Measurements from ENCODE around the gene GRK3. TPM values are rescaled to one million over a fixed set of nuclear protein-coding genes. Genes with fewer than 3 reads are reported as not detected.

Gene GRK3
- total RNA-seq, 1 donor from 2014 or later = 34.3 TPM

DNA sequence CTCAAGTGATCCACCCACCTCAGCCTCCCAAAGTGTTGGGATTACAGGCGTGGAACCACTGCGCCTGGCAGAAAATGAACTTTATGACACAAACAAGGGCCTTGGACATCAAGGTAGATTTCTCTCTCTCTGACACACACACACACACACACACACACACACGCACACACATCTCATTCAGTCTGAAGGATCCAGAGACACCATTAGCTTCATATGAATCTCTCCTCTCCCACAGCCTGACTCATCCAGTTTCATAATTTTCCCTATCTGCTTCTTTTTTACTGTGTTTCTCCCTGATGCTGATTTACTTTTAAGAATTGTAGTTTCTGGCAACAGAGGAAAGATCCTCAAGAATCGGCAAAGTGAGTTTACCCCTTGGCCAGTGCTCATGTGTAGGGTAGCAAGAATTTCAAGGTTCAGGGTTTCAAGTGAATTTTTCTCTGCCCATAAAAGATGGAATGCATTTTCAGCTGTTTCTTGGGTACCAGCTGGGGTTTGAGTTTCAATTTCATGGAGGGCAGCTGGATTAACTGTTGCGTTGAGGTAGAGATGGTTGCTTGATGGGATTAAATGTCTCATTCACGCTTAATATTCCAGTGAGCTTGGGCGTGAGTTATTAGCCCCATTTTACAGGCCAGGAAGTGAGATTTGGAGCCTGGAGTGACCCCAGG, 181.0 kb downstream of the GRK3 start:
- no peak overlapping the region for H3K27ac ChIP-seq
- H3K36me3 ChIP-seq = no peaks in the 10 kb centered on the region
- DNase-seq (no peak), ATAC-seq (no peak)
- no peak overlapping the region for H3K4me3 ChIP-seq
- peaks cover 9% of the 10 kb centered on the region for H3K27me3 ChIP-seq (ENCODE audit: low read depth)
- H3K4me1 ChIP-seq = no peaks in the 10 kb centered on the region
- TF ChIP-seq, protein P1, sequence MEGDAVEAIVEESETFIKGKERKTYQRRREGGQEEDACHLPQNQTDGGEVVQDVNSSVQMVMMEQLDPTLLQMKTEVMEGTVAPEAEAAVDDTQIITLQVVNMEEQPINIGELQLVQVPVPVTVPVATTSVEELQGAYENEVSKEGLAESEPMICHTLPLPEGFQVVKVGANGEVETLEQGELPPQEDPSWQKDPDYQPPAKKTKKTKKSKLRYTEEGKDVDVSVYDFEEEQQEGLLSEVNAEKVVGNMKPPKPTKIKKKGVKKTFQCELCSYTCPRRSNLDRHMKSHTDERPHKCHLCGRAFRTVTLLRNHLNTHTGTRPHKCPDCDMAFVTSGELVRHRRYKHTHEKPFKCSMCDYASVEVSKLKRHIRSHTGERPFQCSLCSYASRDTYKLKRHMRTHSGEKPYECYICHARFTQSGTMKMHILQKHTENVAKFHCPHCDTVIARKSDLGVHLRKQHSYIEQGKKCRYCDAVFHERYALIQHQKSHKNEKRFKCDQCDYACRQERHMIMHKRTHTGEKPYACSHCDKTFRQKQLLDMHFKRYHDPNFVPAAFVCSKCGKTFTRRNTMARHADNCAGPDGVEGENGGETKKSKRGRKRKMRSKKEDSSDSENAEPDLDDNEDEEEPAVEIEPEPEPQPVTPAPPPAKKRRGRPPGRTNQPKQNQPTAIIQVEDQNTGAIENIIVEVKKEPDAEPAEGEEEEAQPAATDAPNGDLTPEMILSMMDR (IDR thresholded peaks at IDR 0.05) = no peak
- H3K9me3 ChIP-seq = no peaks in the 10 kb centered on the region
- intact Hi-C loops (cut with DNase I) = no loop called here

DNA sequence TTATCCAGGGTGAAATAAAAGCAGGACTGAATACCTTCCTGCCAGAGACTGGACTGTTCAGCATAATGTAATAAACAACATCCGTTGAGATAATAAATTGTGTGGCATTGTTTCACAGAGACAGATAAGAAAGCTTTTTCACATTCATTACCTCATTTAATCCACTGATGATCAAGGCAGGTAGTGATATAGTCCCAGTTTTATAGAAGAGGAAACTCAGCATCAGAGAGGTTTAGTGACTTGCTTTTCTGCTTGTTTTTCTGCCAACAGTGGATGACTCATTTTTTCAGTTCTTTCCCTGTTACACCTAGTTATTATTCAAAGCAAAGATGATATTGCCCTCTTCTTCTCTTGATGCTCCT, 181.5 kb downstream of the GRK3 start:
- H3K4me3 ChIP-seq = no peak overlapping the region
- no peaks in the 10 kb centered on the region for H3K9me3 ChIP-seq
- no peaks in the 10 kb centered on the region for H3K4me1 ChIP-seq
- no peak for ATAC-seq
- H3K27ac ChIP-seq = no peak overlapping the region
- H3K27me3 ChIP-seq (ENCODE audit: low read depth) = peaks cover 9% of the 10 kb centered on the region
- TF ChIP-seq, protein P1 (IDR thresholded peaks at IDR 0.05) = no peak
- no peaks in the 10 kb centered on the region for H3K36me3 ChIP-seq
- no peak for DNase-seq
- intact Hi-C loops (cut with DNase I) = no loop called here

DNA sequence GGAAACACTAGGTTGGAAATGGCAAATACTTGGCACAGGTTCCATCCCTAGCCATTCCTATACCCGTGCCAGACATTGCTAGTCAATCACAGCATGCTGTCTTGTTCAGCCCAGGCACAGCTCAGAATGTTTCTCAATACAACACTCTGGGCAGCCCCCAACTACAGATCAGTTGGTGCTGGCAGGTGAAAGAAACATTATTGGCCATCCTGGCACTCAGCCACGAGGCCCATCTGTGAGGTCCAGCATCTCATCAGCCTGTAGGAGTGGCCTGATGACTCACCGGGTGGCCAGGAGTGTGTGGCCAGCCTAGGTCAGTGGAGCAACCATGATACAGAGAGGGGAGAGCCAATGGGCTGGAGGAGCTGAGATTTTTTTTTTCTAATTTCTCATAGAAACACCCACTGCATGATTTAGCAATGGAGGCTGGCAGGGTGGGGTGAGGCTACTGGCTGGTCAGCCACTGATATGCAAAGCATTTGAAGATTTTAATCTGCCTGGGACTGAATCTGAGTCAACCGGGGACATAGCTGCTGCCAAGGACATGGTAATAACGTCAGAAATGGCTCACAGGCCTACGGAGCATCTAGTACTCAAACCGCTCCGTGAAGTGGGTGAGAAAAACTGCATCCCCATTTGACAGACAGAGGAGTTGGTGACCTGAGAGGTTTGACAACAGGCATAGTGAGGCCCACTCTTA, 182.9 kb downstream of the GRK3 start:
- TF ChIP-seq, protein P1 (IDR thresholded peaks at IDR 0.05) = no peak
- Histone ChIP-seq H3K36me3 (no peaks in the 10 kb centered on the region), H3K9me3 (no peaks in the 10 kb centered on the region), H3K27ac (no peak overlapping the region), H3K4me1 (no peaks in the 10 kb centered on the region), H3K4me3 (no peak overlapping the region), H3K27me3 (ENCODE audit: low read depth) (no peaks in the 10 kb centered on the region)
- intact Hi-C loops (cut with DNase I) = no loop called here
- ATAC-seq = peak; percentile 46 to 53
- DNase-seq = no peak

DNA sequence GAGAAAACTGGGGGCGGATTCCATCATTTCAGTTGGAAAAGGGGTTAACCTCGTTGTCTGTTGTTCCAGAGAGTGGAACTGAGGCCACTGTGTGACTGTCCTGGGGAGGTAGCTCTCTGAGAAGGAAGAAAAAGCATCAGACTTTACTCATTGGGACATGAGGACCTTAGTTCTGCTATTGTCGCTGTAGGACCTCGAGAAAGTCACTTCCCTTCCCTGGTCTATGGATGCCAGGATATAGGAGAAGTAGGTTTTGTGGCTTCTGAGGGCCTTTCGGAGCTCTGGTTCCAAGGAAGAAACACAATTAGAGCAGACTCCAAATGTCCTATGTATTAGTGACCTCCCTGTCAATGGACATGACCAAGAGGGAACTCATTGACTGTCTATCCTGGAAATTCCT, 183.7 kb downstream of the GRK3 start:
- Histone ChIP-seq H3K4me3 (no peak overlapping the region), H3K4me1 (no peaks in the 10 kb centered on the region), H3K36me3 (no peaks in the 10 kb centered on the region), H3K27ac (no peak overlapping the region), H3K9me3 (no peaks in the 10 kb centered on the region), H3K27me3 (ENCODE audit: low read depth) (no peaks in the 10 kb centered on the region)
- DNase-seq (no peak), ATAC-seq (peak; percentile 50 to 59)
- TF ChIP-seq, protein P1 (IDR thresholded peaks at IDR 0.05) = no peak
- intact Hi-C loops (cut with DNase I) = no loop called here

DNA sequence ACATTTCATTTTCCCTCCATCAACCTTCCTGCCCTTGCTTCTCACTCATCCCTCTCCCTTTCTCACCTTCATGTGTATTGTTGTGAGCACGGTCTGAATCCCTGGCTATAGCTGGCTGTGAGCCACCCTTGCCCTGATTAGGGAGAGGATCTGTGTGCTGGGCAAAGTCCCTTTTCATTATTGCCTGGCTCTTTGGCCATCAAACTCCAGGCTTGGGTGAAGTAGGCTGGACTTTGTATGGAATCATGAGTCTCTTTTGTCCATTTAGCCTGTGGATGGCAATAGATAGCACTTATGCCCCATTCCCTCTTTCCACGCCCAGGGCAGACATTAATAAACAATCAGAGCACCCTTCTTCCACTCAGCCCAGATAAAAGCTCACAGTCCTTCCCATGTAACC, 184.2 kb downstream of the GRK3 start:
- H3K9me3 ChIP-seq = no peaks in the 10 kb centered on the region
- no peaks in the 10 kb centered on the region for H3K4me1 ChIP-seq
- no peak overlapping the region for H3K27ac ChIP-seq
- no peaks in the 10 kb centered on the region for H3K27me3 ChIP-seq (ENCODE audit: low read depth)
- no peak overlapping the region for H3K4me3 ChIP-seq
- DNase-seq (no peak), ATAC-seq (no peak)
- no peaks in the 10 kb centered on the region for H3K36me3 ChIP-seq
- TF ChIP-seq, protein P1 (IDR thresholded peaks at IDR 0.05) = no peak
- intact Hi-C loops (cut with DNase I) = no loop called here

Measured in lower lobe of right lung (tissue), 2 donors.